GM19324 (cell line): Measurements from ENCODE around the gene ABCA10.
"Not testable (repeated sequence)": the region's sequence is repeated elsewhere in the genome, so short reads cannot be mapped to it uniquely, and the experiment has no call there.

ENCODE experiments used
- ATAC-seq: cut with Tn5 transposase; IDR thresholded peaks from one replicate; pipeline ENCODE4 v1.9.1; 2021; ENCODE audit warnings: mild to moderate bottlenecking, moderate library complexity; ENCODE audit not compliant: unreplicated experiment, low FRiP score

The ABCA10 gene

DNA sequence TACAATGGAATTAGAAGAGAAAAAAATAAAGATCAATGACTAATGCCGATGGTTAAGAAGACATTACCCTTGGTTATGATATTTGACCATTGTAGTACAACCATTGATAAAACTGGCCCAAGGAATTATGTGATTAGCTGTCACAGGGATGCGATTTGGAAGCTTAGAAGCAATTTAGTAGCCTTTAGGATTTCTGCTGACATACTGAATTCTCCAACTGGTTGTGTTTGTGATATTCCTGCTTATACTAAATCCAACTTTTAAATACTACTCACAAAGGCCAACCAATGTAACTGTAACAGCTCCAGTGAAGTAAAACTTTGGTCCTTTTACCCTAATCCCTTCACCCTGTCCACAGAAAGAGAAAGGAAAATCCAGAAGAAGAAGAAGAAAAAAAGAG is 55.5 kb downstream of the ABCA10 start:
- no peak for ATAC-seq

DNA sequence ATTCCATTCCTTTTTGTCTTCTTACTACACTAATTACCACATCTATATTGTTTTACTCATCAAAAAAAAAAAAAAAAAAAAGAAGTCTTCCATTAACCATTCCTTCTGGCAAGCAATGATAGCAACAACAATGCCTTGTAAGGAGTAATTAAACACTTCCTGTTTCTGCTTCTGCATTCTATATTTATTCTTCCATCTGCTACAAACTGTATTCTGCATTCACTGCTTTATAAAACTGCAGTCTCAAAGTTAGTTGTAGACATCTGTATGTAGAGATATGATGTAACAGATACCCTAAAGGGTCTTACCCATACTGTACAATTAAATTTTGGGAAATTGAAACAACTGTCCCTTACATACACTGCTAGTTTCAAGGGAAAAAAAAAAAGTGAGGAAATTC is 58.2 kb downstream of the ABCA10 start:
- no peak for ATAC-seq

DNA sequence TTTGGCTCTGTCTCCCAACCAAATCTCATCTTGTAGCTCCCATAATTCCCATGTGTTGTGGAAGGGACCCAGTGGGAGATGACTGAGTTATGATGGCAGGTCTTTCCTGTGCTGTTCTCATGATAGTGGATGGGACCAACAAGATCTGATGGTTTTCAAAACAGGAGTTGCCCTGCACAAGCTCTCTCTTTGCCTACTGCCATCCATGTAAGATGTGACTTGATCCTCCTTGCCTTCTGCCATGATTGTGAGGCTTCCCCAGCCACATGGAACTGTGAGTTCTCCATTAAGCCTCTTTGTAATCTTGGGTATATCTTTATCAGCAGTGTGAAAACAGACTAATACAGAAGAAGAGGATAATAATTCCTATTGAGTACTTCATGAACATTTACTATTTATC is 60.0 kb downstream of the ABCA10 start:
- ATAC-seq: not testable (repeated sequence)

DNA sequence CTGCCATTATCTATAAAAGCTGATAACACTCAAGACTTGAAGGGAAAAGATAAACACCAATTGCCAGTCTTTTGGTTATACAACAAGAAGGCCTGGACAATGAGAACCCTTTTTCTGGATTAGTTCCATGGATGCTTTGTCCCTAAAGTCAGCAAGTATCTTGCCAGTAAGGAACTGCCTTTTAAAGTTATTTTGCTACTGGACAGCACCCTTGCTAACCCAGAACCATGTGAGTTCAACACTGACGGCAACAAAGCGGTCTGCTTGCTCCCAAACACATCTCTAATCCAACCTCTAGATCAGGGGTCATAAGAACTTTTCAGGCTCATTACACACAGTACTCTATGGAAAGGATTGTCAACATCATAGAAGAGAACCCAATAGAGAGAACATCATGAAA is 61.7 kb downstream of the ABCA10 start:
- ATAC-seq: no peak

DNA sequence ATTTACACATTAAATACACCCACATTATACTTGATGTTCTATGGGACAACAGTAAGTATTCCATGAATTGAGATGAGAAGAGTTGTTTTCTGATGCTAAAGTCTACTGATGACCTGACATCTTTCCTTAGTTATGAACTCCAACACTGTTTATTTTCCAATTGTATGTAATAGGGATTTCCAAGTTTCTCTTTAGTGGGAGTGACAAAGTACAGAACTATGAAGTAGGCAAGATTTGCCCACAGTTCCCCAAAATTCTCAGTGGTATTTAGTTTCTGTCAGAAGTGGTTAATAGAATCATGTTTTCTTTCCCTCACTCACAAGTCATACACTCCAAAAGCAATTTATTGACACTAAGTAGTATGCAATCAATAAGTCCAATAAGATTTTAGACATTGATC is 64.4 kb downstream of the ABCA10 start:
- no peak for ATAC-seq

DNA sequence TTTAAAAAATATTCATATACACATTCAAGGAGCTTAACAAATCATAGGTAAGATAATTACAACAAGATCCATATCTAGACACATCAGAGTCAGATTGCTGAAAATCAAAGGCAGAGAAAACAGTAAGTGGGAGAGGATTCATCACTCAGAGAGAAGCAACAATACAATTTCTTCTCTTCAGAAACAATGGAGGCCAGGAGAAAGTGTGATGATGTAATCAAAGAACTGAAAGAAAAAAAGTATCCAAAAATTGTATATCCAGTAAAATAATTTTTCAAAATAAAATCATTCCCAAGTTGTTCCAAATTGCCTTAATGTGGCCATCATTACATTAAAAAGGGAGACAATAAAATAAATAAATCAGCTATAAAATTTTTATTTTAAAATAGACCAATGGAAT is 69.2 kb downstream of the ABCA10 start:
- ATAC-seq: no peak

DNA sequence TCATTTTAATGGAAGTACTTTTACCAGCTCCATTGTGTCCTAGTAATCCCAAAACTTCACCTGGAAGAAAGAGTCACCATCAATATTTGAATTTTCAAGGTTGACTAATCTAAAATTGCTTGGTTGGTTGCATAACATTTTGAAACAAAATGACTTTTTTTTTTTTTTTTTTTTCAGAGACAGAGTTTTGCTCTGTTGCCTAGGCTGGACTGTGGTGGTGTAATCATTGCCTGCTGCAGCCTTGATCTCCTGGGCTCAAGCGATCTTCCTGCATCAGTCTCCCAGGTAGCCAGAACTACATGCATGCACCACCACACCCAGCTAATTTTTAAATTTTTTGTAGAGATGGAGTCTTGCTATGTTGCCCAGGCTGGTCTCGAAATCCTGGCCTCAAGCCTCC is 74.4 kb downstream of the ABCA10 start:
- ATAC-seq: no peak

DNA sequence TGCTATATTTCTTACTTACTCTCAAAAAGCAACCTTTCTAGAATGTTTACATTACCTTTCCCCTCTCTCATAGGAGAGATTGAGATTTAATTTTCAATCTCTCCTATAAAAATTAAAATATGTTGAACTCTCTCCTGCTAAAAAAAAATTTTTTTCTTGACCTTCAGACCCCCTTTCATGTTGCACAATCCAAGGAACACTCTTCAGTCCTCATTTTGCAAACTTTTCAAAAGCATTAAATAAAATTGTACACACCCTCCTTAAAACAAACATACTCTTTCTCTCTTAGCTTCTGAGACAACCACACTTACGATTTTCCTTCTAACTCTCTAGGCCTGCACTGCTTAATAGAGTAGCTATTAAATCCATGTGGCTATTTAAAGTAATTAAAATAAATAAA is 78.3 kb downstream of the ABCA10 start:
- ATAC-seq: no peak

DNA sequence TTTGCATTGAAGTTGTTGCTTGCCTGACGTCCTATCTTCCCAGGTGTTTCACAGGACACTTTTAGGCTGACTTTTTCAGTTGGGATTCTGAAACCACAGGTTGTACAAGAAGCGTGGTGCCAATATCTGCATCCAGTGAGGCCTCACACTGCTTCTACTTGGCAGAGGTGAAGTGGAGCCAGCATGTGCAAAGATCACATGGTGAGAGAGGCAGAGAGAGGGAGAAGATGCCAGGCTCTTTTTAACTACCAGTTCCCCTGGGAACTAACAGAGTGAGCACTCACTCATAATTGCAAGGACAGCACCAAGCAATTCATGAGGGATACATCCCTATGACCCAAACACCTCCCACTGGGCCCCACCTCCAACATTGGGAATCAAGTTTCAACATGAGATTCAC is 81.2 kb downstream of the ABCA10 start:
- no peak for ATAC-seq

DNA sequence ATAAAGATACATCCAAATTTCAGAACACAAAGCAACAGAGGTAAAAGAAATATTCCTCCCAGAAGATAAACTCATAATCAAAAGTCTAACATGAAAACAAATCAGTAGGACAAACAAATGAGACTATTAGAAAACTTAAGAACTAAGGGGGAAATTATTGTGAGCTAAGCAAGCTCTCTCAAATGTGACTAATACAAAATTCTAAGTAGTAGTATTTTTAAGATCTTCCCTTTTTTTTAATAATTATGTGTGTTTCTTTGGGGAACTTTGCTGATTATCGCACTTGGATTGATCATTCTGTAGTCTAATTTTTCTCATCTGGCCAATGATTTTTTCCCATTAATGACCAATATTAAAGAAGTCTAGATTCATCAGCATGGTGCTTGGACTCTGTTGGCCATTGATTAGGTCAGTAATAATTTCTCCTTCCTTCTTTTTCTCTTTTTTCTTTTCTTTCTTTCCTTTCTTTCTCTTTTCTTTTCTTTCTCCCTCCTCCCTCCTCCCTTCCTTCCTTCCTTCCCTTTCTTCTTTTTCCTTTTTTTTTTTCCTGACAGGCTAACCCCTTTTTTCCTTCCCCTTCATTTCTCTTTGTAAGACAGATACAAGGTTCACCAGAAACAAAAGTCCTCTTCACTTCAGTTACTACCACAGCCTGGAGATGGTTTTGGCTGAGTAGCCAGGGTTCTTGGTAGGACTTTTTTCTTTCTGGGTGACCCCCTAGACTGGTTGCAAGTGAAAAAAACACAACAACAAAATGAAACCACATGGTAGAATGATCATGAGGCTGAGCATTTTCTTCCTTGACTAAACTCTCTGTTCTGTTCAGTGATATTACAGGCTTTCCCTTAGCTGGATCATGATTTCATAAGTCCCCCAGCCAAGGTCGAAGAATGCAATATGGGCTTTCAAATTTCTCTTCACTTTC is 84.0 kb downstream of the ABCA10 start:
- no peak for ATAC-seq

DNA sequence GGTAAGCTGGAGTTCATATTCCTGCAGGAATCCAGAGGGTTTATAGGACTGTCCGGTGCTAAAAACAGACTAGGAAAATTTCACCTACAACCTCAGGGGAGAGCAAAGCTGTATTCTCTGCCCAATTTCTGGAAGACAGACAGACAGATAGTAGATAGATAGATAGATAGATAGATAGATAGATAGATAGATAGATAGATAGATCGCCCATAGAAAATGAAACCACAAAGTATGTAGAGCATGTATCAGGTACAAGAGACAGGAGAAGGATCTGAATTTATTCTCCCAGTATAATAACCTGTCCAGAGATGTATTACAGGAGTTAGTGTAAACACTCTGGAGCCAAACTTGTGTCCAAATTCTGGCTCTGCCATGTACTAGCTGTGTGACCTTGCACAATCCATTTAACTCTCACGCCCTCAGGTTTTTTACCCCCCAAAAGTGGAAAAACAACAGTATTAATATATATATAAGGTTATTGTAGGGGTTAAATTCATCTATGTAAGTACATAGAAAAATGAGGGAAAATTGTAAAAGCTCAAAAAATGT is 84.9 kb downstream of the ABCA10 start:
- no peak for ATAC-seq

DNA sequence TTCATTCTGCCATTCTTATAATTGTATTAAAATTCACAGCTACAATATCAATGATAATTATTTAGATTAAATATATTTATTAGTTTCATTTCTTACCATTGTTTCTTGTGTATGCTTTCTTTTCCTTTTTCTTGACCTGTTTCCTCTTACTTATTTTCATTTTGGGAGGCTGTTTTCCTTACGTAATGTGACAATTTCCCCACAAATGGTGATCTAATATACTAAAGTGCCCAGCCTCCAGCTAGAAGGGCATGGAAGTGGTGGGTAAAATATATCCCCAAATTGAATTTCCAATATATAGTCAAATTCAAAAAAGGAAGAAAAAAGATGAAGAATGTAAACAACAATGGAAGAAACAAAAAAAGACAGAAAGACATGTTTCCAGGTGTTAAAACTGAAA is 85.5 kb downstream of the ABCA10 start:
- no peak for ATAC-seq

DNA sequence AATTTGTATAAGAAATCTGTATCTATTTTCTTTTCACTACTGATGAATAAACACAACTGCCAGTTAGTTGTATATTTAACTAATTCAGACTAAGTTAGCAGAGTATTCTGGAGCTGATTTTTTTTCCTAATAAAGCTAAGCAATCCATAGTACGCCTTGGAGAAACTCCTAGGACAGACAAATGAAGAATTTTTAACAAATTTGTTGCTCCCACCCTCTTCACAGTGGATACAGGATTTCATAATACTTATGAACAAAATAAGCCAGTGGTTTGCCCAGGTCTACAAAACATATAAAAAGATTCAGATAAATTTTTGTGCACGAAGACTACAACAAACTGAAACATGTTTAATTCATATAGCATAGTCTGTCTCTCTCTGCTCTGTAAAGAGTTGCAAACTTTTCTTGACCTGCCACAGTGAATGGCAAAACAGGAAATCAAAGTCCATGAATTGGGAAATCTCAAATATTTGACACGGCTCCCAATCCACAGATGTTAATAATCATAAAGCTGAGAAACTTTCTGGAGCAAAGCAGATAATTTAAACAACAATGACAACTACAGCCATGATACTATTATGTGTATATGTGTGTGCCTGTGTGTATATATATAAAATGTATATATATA is 86.3 kb downstream of the ABCA10 start:
- no peak for ATAC-seq

DNA sequence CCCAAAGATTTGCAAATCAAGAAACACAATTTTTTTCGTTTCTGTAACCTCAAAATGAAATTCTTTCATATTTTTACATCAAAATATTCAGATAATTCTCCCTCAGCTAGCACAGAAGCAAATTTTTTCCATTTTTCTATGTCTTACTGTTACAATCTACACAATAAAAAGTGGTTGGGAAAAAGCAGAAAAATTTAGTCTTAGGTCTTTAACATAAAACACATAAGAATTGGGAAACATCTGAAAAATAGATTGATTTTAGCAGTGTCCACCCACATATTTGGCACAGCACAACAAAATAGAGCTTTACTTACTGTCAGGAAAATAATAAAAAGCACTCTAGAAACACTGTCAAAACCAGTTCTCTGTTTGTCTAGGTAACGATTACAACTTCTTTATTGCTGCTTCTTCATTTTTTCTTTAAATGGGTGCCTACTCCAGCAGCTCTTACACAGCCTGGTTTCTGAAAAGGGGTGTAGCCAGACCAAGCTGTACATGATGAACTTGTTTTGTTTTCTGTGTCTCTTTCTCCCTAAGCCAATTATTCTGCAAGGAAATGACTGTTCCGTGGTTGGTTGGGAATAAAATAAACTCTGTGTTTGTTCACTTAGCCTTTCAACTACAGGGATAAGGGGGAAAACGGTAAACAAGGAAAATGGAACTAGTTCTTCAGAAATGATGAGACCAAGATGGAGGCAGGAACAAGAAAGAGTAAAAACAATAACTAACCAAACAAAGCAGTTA is 87.0 kb downstream of the ABCA10 start, which contains the start of gene ABCA6:
Gene ABCA6, minus strand, starts transcription at position 465 of the 744 bp plus-strand sequence. CDS start 1,192 bp downstream, outside the sequence.
- ATAC-seq: no peak

DNA sequence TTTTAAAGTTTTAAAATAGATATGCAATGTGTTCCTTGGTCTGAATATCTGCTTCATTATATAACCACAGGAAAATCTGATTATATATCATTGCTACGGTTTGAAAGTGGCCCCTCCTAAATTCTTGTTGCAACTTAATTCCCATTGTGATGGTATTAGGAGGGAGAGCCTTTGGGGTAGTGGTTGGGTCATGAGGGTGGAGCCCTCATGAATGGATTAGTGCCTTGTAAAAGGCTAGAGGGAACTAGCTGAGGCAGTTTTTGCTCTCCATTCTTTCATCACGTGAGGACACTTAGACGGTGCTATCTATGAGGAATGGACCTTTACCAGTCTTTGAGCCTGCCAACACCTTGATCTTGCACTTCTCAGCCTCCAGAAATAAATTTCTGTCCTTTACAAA is 94.5 kb downstream of the ABCA10 start:
- no peak for ATAC-seq

DNA sequence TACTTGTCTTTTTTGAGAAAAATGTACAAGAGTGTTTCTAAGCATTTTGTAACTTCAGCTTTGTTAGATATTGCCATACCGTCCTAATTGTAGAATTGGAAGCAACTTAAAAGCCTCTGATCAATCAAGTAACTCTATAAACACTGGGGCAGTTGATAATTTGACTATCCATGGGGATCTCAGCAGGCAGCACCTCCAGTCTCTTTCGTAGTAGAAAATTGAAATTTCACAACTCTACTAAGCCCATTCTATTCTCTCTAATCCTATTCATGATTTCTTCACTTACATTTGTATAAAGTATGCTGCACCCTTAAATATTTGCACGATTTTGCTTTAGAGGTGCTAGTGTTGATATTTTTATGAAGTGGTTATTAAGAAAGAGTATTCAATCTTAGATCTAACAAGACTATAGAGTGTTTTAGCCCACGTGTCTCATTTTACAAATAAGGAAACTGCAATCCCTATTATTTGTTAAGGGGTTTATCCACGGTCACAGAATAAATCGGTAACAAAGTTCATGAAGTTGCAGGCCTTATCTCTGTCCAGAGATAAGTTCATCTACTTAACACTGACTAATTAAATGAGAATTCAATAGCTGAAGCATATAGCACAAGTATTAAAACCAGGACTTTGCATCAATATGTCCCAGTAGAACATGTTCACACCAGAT is 97.9 kb downstream of the ABCA10 start:
- no peak for ATAC-seq

DNA sequence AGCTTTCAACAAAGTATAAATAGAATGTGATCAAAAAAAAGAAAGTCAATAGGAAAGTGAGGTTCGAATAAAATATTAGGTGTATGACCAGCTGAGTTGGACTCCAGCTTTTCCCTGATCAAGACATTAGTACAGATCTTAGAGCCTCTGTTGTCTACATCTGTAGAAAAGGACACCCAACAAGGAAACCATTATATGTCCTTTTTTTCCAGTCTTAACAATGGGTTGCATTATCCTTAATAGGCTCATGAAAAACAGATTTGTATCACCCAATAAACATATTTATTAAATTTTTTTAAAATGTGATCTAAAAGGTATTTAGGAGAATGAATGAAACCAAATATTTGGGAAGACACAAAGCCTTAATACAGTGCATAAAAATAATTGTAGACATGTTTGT is 105.0 kb downstream of the ABCA10 start:
- no peak for ATAC-seq

DNA sequence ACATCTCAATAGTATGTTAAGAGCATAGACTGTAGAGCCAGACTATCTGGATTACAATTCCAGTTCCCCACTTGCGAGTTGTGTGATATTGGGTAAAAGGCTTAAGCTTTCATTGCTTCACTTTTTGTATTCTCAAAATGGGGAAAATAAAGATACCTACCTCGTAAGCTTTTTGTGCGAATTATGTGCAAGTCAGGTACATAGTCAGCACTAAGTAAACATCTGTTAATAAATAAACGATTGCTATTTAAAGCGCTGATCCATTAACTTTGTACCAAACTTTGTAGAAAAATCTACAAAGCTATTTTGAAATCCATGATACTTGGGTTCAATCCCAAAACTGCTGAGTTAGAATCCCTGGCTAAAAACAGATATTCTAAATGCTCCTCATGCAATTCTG is 106.6 kb downstream of the ABCA10 start:
- no peak for ATAC-seq

DNA sequence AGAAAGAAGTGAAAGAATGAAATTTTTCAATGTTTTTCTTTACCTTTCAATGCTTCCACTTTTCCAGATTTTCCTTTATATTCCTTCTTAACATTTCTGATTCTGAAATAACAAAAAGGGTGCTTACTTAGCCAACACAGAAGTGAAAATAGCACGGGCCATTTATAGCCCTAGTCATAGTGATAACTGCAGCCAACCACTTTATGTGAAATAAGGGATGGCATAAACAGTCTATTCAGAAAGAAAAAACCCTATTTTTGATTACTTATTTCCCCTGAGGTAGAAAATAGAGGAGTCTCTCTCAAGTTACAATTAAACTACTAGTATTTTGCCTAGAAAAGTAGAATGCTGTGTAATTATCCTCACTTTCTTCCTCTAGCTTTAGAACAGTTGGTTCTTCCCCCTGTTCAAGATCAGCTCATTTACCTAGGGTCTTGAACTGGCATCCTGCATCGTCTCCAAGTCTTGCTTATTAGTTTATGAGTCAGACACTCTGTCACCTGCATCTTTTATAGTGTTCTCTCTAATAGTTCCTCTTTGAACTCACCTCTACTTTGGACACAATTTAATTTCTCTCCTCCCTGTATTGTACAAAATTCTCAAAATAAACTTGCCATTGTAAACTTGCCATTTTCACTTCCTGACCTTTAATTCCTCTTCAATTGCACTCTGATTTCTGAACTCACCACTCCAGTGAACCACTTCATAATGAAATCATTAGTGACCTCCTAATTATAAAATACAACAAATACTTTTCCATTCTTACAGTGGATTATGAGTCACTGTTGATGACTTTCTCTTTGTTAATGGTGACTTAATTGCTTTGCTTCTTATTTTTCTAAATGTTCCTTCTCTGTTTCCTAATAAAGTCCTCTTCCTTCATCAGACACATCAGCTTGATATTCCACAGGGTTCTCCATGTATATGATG is 110.5 kb downstream of the ABCA10 start:
- peak; percentile 58 for ATAC-seq
